Adrenal gland (tissue), 5 donors: ENCODE results near the gene MRPL44.

ENCODE experiments used
- POLR2A ChIP-seq, 2 donors: fragments of 450-650 bp; IDR thresholded peaks; one replicate each; pipeline ENCODE4 v1.6.1; 2017; ENCODE audit warnings: antibody characterized with exemption in 2 of 2, mild to moderate bottlenecking in 2 of 2, moderate library complexity in 1 of 2
- TF ChIP-seq, protein P1 (sequence below), 6 experiments: fragments of 450-650 bp in 4 of 6; fragments of 200-600 bp in 2 of 6; sonication (generic) in 1 of 6; IDR thresholded peaks; 1 replicate in 5 of 6; 2 replicates in 1 of 6; pipeline versions ENCODE4 v1.5.1 to v1.8.0; 2016 to 2021; ENCODE audit warnings: antibody characterized with exemption in 6 of 6, mild to moderate bottlenecking in 2 of 6, moderate library complexity in 1 of 6
- donor health status: DM: no; HTN: no; CAD: no.

DNA sequence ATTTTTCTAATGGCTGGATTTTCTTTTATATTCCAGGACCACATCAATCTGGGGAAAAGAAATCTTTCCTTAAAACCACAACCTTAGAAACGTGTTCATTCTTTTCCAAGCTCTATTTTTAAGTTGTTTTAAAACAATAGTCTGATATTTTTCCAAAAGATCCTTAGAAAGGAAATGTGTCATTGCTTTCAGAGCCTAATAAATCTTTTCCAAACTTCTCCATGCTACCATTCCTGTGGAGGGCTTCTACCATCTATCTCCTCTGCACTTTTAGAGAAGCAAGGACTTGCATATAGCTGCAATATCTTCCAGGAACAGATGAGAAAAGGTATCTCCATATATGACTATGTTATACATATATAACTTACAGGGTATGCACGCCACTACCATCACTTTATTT is 33.3 kb upstream of the MRPL44 start:
- TF ChIP-seq, protein P1, sequence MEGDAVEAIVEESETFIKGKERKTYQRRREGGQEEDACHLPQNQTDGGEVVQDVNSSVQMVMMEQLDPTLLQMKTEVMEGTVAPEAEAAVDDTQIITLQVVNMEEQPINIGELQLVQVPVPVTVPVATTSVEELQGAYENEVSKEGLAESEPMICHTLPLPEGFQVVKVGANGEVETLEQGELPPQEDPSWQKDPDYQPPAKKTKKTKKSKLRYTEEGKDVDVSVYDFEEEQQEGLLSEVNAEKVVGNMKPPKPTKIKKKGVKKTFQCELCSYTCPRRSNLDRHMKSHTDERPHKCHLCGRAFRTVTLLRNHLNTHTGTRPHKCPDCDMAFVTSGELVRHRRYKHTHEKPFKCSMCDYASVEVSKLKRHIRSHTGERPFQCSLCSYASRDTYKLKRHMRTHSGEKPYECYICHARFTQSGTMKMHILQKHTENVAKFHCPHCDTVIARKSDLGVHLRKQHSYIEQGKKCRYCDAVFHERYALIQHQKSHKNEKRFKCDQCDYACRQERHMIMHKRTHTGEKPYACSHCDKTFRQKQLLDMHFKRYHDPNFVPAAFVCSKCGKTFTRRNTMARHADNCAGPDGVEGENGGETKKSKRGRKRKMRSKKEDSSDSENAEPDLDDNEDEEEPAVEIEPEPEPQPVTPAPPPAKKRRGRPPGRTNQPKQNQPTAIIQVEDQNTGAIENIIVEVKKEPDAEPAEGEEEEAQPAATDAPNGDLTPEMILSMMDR (IDR thresholded peaks at IDR 0.05), result no peak
- no peak for TF ChIP-seq POLR2A (IDR thresholded peaks at IDR 0.05)
